DOHH2 (cell line): ENCODE data around the gene DSE.
"Not testable (repeated sequence)": the region's sequence is repeated elsewhere in the genome, so short reads cannot be mapped to it uniquely, and the experiment has no call there.

ENCODE experiments used
- EZH2phosphoT487 ChIP-seq: fragments of 200-600 bp; sonication (generic); IDR thresholded peaks from 2 replicates; pipeline ENCODE4 v1.6.1; 2017; ENCODE audit warnings: borderline replicate concordance, mild to moderate bottlenecking, antibody characterized with exemption, low read length, moderate library complexity, mixed read lengths
- TF ChIP-seq, protein P1 (sequence below): fragments of 200-600 bp; sonication (generic); IDR thresholded peaks from one replicate; pipeline ENCODE4 v1.5.1; 2014; ENCODE audit warnings: antibody characterized with exemption, mild to moderate bottlenecking, low read depth, low read length; ENCODE audit not compliant: poor library complexity, severe bottlenecking

DNA sequence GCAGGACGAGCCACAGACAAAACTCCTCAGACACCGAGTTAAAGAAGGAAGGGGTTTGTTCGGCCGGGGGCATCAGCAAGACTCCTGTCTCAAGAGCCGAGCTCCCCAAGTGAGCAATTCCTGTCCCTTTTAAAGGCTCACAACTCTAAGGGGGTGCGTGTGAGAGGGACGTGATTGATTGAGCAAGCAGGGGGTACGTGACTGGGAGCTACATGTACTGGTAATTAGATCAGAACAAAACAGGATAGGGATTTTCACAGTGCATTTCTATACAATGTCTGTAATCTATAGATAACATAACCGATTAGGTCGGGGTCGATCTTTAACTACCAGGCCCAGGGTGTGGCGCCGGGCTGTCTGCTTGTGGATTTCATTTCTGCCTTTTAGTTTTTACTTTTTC, 48.8 kb upstream of the DSE start:
- TF ChIP-seq, protein P1, sequence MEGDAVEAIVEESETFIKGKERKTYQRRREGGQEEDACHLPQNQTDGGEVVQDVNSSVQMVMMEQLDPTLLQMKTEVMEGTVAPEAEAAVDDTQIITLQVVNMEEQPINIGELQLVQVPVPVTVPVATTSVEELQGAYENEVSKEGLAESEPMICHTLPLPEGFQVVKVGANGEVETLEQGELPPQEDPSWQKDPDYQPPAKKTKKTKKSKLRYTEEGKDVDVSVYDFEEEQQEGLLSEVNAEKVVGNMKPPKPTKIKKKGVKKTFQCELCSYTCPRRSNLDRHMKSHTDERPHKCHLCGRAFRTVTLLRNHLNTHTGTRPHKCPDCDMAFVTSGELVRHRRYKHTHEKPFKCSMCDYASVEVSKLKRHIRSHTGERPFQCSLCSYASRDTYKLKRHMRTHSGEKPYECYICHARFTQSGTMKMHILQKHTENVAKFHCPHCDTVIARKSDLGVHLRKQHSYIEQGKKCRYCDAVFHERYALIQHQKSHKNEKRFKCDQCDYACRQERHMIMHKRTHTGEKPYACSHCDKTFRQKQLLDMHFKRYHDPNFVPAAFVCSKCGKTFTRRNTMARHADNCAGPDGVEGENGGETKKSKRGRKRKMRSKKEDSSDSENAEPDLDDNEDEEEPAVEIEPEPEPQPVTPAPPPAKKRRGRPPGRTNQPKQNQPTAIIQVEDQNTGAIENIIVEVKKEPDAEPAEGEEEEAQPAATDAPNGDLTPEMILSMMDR, result not testable (repeated sequence)
- TF ChIP-seq EZH2phosphoT487, result not testable (repeated sequence)
